ENCODE data around the gene CDH10. TPM values are rescaled to one million over a fixed set of nuclear protein-coding genes. Genes with fewer than 3 reads are reported as not detected.

CDH10 gene
- total and polyA plus RNA-seq, 2 experiments from 2014 or later = not detected

- Mint-ChIP-seq H3K4me3 (no peak overlapping the region), H3K36me3 (ENCODE audit: low read depth) (no peaks in the 10 kb centered on the region), H3K27me3 (ENCODE audit: insufficient read depth, low read depth, poor library complexity) (peaks cover 4% of the 10 kb centered on the region), H3K27ac (no peak overlapping the region), H3K9me3 (no peaks in the 10 kb centered on the region), H3K4me1 (no peaks in the 10 kb centered on the region)
- H3F3A ChIP-seq (replicated peaks; ENCODE audit: low read depth) = no peaks in the 10 kb centered on the region
- H3K36me3 ChIP-seq (ENCODE audit: insufficient read depth) = no peaks in the 10 kb centered on the region
- no peaks in the 10 kb centered on the region for H3K79me2 ChIP-seq (replicated peaks; ENCODE audit: insufficient read depth)
- no peaks in the 10 kb centered on the region for H4K20me1 ChIP-seq (replicated peaks; ENCODE audit: insufficient read depth)
- DNase-seq (ENCODE audit: low spot score) (no peak), ATAC-seq (no peak)
- H3K4me3 ChIP-seq = no peak overlapping the region
- no peaks in the 10 kb centered on the region for H3K27me3 ChIP-seq (ENCODE audit: insufficient read depth)
- TF ChIP-seq EZH2phosphoT487 (IDR thresholded peaks at IDR 0.05; ENCODE audit: unreplicated experiment) (no peak), EZH2 (IDR thresholded peaks at IDR 0.05; ENCODE audit: low read depth, unreplicated experiment) (no peak), CREB1 (CRISPR knock-in tag; IDR thresholded peaks at IDR 0.05; ENCODE audit: low read depth) (no peak), ZNF114 (CRISPR knock-in tag; IDR thresholded peaks at IDR 0.05) (no peak), ZNF331 (CRISPR knock-in tag; IDR thresholded peaks at IDR 0.05; ENCODE audit: low read depth) (no peak), STAT1 (IDR thresholded peaks at IDR 0.05; ENCODE audit: unreplicated experiment) (no peak), JUNB (IDR thresholded peaks at IDR 0.05; ENCODE audit: unreplicated experiment) (no peak), NANOG (IDR thresholded peaks at IDR 0.05; ENCODE audit: borderline replicate concordance) (no peak), POLR2AphosphoS5 (IDR thresholded peaks at IDR 0.05; ENCODE audit: low read depth) (no peak)
- TF ChIP-seq, protein P1, sequence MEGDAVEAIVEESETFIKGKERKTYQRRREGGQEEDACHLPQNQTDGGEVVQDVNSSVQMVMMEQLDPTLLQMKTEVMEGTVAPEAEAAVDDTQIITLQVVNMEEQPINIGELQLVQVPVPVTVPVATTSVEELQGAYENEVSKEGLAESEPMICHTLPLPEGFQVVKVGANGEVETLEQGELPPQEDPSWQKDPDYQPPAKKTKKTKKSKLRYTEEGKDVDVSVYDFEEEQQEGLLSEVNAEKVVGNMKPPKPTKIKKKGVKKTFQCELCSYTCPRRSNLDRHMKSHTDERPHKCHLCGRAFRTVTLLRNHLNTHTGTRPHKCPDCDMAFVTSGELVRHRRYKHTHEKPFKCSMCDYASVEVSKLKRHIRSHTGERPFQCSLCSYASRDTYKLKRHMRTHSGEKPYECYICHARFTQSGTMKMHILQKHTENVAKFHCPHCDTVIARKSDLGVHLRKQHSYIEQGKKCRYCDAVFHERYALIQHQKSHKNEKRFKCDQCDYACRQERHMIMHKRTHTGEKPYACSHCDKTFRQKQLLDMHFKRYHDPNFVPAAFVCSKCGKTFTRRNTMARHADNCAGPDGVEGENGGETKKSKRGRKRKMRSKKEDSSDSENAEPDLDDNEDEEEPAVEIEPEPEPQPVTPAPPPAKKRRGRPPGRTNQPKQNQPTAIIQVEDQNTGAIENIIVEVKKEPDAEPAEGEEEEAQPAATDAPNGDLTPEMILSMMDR (conservative IDR thresholded peaks at IDR 0.05; ENCODE audit: low read depth in 2 of 2) = no peak
- TF ChIP-seq, protein P2, sequence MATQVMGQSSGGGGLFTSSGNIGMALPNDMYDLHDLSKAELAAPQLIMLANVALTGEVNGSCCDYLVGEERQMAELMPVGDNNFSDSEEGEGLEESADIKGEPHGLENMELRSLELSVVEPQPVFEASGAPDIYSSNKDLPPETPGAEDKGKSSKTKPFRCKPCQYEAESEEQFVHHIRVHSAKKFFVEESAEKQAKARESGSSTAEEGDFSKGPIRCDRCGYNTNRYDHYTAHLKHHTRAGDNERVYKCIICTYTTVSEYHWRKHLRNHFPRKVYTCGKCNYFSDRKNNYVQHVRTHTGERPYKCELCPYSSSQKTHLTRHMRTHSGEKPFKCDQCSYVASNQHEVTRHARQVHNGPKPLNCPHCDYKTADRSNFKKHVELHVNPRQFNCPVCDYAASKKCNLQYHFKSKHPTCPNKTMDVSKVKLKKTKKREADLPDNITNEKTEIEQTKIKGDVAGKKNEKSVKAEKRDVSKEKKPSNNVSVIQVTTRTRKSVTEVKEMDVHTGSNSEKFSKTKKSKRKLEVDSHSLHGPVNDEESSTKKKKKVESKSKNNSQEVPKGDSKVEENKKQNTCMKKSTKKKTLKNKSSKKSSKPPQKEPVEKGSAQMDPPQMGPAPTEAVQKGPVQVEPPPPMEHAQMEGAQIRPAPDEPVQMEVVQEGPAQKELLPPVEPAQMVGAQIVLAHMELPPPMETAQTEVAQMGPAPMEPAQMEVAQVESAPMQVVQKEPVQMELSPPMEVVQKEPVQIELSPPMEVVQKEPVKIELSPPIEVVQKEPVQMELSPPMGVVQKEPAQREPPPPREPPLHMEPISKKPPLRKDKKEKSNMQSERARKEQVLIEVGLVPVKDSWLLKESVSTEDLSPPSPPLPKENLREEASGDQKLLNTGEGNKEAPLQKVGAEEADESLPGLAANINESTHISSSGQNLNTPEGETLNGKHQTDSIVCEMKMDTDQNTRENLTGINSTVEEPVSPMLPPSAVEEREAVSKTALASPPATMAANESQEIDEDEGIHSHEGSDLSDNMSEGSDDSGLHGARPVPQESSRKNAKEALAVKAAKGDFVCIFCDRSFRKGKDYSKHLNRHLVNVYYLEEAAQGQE (IDR thresholded peaks at IDR 0.05; ENCODE audit: unreplicated experiment) = no peak
- TF ChIP-seq, protein P3, sequence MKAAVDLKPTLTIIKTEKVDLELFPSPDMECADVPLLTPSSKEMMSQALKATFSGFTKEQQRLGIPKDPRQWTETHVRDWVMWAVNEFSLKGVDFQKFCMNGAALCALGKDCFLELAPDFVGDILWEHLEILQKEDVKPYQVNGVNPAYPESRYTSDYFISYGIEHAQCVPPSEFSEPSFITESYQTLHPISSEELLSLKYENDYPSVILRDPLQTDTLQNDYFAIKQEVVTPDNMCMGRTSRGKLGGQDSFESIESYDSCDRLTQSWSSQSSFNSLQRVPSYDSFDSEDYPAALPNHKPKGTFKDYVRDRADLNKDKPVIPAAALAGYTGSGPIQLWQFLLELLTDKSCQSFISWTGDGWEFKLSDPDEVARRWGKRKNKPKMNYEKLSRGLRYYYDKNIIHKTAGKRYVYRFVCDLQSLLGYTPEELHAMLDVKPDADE (IDR thresholded peaks at IDR 0.05) = no peak
- H3K27ac ChIP-seq (ENCODE audit: low read depth) = no peak overlapping the region
- H2AFZ ChIP-seq = peak overlapping the region; percentile 75
- no peaks in the 10 kb centered on the region for H3K4me1 ChIP-seq (ENCODE audit: insufficient read depth)
- H3K9me2 ChIP-seq (ENCODE audit: insufficient read depth) = no peaks in the 10 kb centered on the region
- H3K4me2 ChIP-seq = no peak overlapping the region
Measured at GRCh38 chr5:24439465-24439864, 205.3 kb downstream of the CDH10 start.

Small RNA genes within 50 kb of the gene (small RNA-seq; reads per million reads assigned to genes)
- gene AC091885.1 (ENCODE audit: low replicate concordance) (not detected), gene RF00017 (ENCODE audit: low replicate concordance) (not detected)
